Upper lobe of left lung (tissue), 6 donors: ENCODE results near the gene KIF24. TPM values are rescaled to one million over a fixed set of nuclear protein-coding genes. Genes with fewer than 3 reads are reported as not detected.
A peak's percentile ranks its signal among the peaks of the same experiment; 100 is the strongest.

Experiments
- ATAC-seq, 2 donors: fragments of 200-7000 bp; cut with Tn5 transposase; one replicate each; pipeline ENCODE4 v1.9.1; 2022; ENCODE audit warnings: mild to moderate bottlenecking in 2 of 2, moderate library complexity in 2 of 2; ENCODE audit not compliant: low FRiP score in 2 of 2
- DNase-seq, 2 donors: peaks; one replicate each; pipeline ENCODE4 v3.0.0-alpha.2; 2019 to 2020
- H3K27ac ChIP-seq, 4 donors: fragments of 200-600 bp; sonication (generic); one replicate each; pipeline ENCODE4 v1.5.1; 2016 to 2019
- H3K27me3 ChIP-seq, 4 donors: fragments of 200-600 bp; sonication (generic); one replicate each; pipeline ENCODE4 v1.5.1; 2017 to 2019
- H3K36me3 ChIP-seq, 4 donors: fragments of 200-600 bp; sonication (generic); one replicate each; pipeline ENCODE4 v1.5.1; 2016 to 2019
- H3K4me1 ChIP-seq, 4 donors: fragments of 200-600 bp; sonication (generic); one replicate each; pipeline ENCODE4 v1.5.1; 2018 to 2019
- H3K4me3 ChIP-seq, 4 donors: fragments of 200-600 bp; sonication (generic); one replicate each; pipeline ENCODE4 v1.5.1; 2017 to 2019; ENCODE audit warnings: mild to moderate bottlenecking in 2 of 4, moderate library complexity in 1 of 4
- H3K9me3 ChIP-seq, 4 donors: fragments of 200-600 bp; sonication (generic); one replicate each; pipeline ENCODE4 v1.5.1; 2018 to 2019
- CTCF ChIP-seq, 6 experiments: fragments of 450-650 bp in 4 of 6; fragments of 200-600 bp in 2 of 6; sonication (generic) in 2 of 6; IDR thresholded peaks; one replicate each; pipeline ENCODE4 v1.5.1; 2016 to 2019; ENCODE audit warnings: antibody characterized with exemption in 6 of 6
- EP300 ChIP-seq, 4 donors: sonication (generic); formaldehyde crosslinking; IDR thresholded peaks; one replicate each; pipeline ENCODE4 v1.5.1; 2017; ENCODE audit warnings: antibody characterized with exemption in 4 of 4, control low read depth in 2 of 4
- POLR2A ChIP-seq, 4 donors: fragments of 450-650 bp; IDR thresholded peaks; one replicate each; pipeline ENCODE4 v1.5.1; 2016 to 2017; ENCODE audit warnings: antibody characterized with exemption in 4 of 4, mild to moderate bottlenecking in 2 of 4
- POLR2AphosphoS5 ChIP-seq, 2 donors: sonication (generic); formaldehyde crosslinking; IDR thresholded peaks; one replicate each; pipeline ENCODE4 v1.5.1; 2017; ENCODE audit warnings: antibody characterized with exemption in 2 of 2
- WGBS, 2 donors: methylation state at CpG; one replicate each; pipeline ENCODE4 v1.1.5; 2017 to 2018; 5-methylcytosine and 5-hydroxymethylcytosine counted together
- total RNA-seq, 6 donors: library from RNA; depleted of rRNA in 4 of 6; stranded (reverse); fragments of >200 nt in 4 of 6; gene quantifications; one replicate each; pipeline versions ENCODE4 v1.1.0 to v1.2.1, GENCODE V29; 2016 to 2021
- donor health status: DM: no; HTN: no; CAD: no; lungs with moderate emphysema.
- donor health status: DM: no; HTN: yes; CAD: no; lungs with severe emphysema.

The KIF24 gene
- 1 to 10 TPM in 5 of 6 donors, under 1 TPM in 1; 0.72 to 3.2 (median 1.6) TPM for total RNA-seq

GRCh38 chr9:34328987-34329832, at the start of gene KIF24, which contains the start of gene NUDT2:
TSS of gene KIF24 (minus strand) at chr9:34329268. CDS start at chr9:34311346, 17,922 bp downstream.
TSS of gene NUDT2 (plus strand) at chr9:34329569. CDS start at chr9:34339040, 9,471 bp downstream.
- no peaks in the 10 kb centered on the region for H3K27me3 ChIP-seq
- H3K4me1 ChIP-seq = peaks cover 7 to 19% (median 18%) of the 10 kb centered on the region in 4 donors
- no peaks in the 10 kb centered on the region for H3K9me3 ChIP-seq
- no peaks in the 10 kb centered on the region for H3K36me3 ChIP-seq
- peak within 1 kb of the TSS; percentile 91 to 92 (median 92) for H3K27ac ChIP-seq
- TF ChIP-seq CTCF (IDR thresholded peaks at IDR 0.05) (peak in 1 of 6 experiments; percentile 18), EP300 (IDR thresholded peaks at IDR 0.05) (no peak), POLR2A (IDR thresholded peaks at IDR 0.05) (peak in 3 of 4 donors; percentile 53 to 91 (median 70)), POLR2AphosphoS5 (IDR thresholded peaks at IDR 0.05) (peak; percentile 66 to 72)
- H3K4me3 ChIP-seq = peak within 1 kb of the TSS; percentile 64 to 87 (median 78)
- DNase-seq (peak; percentile 97 to 98), ATAC-seq (peak; percentile 98 to 99)
- 0% methylated on average over 37 to 53 of the region's 64 CpGs for WGBS, 2 donors

- ATAC-seq (no peak), DNase-seq (peak in 1 of 2 donors; percentile 13)
- WGBS, 2 donors = 90% methylated on average over 3 of the region's 3 CpGs
Observed at GRCh38 chr9:34378376-34379060, 49.5 kb upstream of the KIF24 start.

GRCh38 chr9:34377404-34377746, 48.3 kb upstream of the KIF24 start:
- TF ChIP-seq EP300 (IDR thresholded peaks at IDR 0.05) (no peak), CTCF (IDR thresholded peaks at IDR 0.05) (no peak), POLR2A (IDR thresholded peaks at IDR 0.05) (no peak), POLR2AphosphoS5 (IDR thresholded peaks at IDR 0.05) (no peak)
- H3K36me3 ChIP-seq = peaks cover 0 to under 1% (median 0%) of the 10 kb centered on the region in 4 donors
- H3K27ac ChIP-seq = peak overlapping the region in 3 of 4 donors; percentile 27 to 83 (median 80)
- no peaks in the 10 kb centered on the region for H3K9me3 ChIP-seq
- DNase-seq (peak; percentile 43 to 44), ATAC-seq (no peak)
- no peaks in the 10 kb centered on the region for H3K27me3 ChIP-seq
- H3K4me1 ChIP-seq = peaks cover 27 to 49% (median 40%) of the 10 kb centered on the region in 4 donors
- 5% methylated on average over 15 to 21 of the region's 21 CpGs for WGBS, 2 donors
- H3K4me3 ChIP-seq = peak overlapping the region; percentile 70 to 76 (median 73)

More at GRCh38 chr9:34378376-34379060, 49.5 kb upstream of the KIF24 start:
- no peak overlapping the region for H3K4me3 ChIP-seq
- no peaks in the 10 kb centered on the region for H3K9me3 ChIP-seq
- H3K4me1 ChIP-seq = peaks cover 27 to 49% (median 40%) of the 10 kb centered on the region in 4 donors
- H3K36me3 ChIP-seq = no peaks in the 10 kb centered on the region
- no peaks in the 10 kb centered on the region for H3K27me3 ChIP-seq
- TF ChIP-seq CTCF (IDR thresholded peaks at IDR 0.05) (no peak), POLR2AphosphoS5 (IDR thresholded peaks at IDR 0.05) (no peak), EP300 (IDR thresholded peaks at IDR 0.05) (no peak), POLR2A (IDR thresholded peaks at IDR 0.05) (no peak)
- no peak overlapping the region for H3K27ac ChIP-seq

GRCh38 chr9:34376596-34377403, 47.7 kb upstream of the KIF24 start, which contains the start of gene MYORG:
TSS of gene MYORG (minus strand) at chr9:34376898. CDS start at chr9:34372943, 3,955 bp downstream.
- Histone ChIP-seq H3K9me3 (no peaks in the 10 kb centered on the region), H3K27me3 (no peaks in the 10 kb centered on the region), H3K4me1 (peaks cover 27 to 49% (median 40%) of the 10 kb centered on the region in 4 donors), H3K4me3 (peak within 1 kb of the TSS; percentile 70 to 76 (median 73)), H3K27ac (peak within 1 kb of the TSS; percentile 54 to 83 (median 81)), H3K36me3 (peaks cover 0 to 6% (median under 1%) of the 10 kb centered on the region in 4 donors)
- ATAC-seq (peak; percentile 87 to 95), DNase-seq (peak; percentile 98 to 99)
- TF ChIP-seq CTCF (IDR thresholded peaks at IDR 0.05) (no peak), EP300 (IDR thresholded peaks at IDR 0.05) (no peak), POLR2A (IDR thresholded peaks at IDR 0.05) (peak in 2 of 4 donors; percentile 50 to 78), POLR2AphosphoS5 (IDR thresholded peaks at IDR 0.05) (peak; percentile 57 to 73)
- 0% methylated on average over 24 to 28 of the region's 54 CpGs for WGBS, 2 donors
